B cell (primary cell): ENCODE measurements around the gene WDR33.

Experiments
- EZH2 ChIP-seq: IDR thresholded peaks from 2 replicates; pipeline ENCODE4 v1.6.1; 2012; ENCODE audit warnings: borderline replicate concordance, low read depth, mild to moderate bottlenecking, moderate library complexity, low read length; ENCODE audit not compliant: insufficient read depth, poor library complexity, severe bottlenecking
- TF ChIP-seq, protein P1 (sequence below): fragments of 200-600 bp; IDR thresholded peaks from one replicate; pipeline ENCODE4 v1.8.0; 2022; ENCODE audit warnings: antibody characterized with exemption, mild to moderate bottlenecking

DNA sequence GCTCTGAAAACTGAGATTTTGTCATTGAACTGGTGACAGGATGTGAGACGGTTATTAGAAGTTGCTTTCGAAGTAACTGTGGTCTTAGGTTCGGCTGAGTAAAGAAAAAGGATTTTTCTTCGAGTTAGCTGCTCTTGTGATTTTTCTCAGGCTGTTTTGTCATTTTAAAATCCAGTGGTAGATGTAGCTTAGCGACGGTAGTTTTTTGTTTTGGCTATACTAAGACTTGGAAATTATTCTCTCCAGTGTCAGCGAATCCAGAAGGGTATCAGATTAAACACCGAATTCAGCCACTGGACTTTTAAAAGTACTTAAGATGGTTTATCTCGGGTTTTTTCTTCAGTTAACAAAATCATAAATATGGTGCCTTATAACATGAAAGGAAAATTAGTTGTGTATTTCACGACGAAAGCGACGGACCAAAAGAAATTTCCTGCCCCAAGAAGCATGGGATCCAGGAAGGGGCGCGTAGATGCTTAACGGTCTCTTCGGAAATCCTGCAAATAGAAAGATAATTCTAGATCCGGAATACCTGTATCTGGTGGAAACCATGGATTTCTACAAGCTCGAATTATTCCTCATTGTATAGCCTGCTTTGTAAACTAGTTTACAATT, 108.5 kb downstream of the WDR33 start:
- TF ChIP-seq, protein P1, sequence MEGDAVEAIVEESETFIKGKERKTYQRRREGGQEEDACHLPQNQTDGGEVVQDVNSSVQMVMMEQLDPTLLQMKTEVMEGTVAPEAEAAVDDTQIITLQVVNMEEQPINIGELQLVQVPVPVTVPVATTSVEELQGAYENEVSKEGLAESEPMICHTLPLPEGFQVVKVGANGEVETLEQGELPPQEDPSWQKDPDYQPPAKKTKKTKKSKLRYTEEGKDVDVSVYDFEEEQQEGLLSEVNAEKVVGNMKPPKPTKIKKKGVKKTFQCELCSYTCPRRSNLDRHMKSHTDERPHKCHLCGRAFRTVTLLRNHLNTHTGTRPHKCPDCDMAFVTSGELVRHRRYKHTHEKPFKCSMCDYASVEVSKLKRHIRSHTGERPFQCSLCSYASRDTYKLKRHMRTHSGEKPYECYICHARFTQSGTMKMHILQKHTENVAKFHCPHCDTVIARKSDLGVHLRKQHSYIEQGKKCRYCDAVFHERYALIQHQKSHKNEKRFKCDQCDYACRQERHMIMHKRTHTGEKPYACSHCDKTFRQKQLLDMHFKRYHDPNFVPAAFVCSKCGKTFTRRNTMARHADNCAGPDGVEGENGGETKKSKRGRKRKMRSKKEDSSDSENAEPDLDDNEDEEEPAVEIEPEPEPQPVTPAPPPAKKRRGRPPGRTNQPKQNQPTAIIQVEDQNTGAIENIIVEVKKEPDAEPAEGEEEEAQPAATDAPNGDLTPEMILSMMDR = no peak
- no peak for TF ChIP-seq EZH2
